ENCODE data around the gene ZSWIM3.

The ZSWIM3 gene

GRCh38 chr20:45833030-45833882 lies 24.2 kb upstream of the ZSWIM3 start, which contains the start of gene SNX21:
Gene SNX21 (plus strand): TSS chr20:45833799. CDS start chr20:45833920, 121 bp downstream.
- peak; percentile 87 for DNase-seq (ENCODE audit: low read depth, low spot score)

DNA sequence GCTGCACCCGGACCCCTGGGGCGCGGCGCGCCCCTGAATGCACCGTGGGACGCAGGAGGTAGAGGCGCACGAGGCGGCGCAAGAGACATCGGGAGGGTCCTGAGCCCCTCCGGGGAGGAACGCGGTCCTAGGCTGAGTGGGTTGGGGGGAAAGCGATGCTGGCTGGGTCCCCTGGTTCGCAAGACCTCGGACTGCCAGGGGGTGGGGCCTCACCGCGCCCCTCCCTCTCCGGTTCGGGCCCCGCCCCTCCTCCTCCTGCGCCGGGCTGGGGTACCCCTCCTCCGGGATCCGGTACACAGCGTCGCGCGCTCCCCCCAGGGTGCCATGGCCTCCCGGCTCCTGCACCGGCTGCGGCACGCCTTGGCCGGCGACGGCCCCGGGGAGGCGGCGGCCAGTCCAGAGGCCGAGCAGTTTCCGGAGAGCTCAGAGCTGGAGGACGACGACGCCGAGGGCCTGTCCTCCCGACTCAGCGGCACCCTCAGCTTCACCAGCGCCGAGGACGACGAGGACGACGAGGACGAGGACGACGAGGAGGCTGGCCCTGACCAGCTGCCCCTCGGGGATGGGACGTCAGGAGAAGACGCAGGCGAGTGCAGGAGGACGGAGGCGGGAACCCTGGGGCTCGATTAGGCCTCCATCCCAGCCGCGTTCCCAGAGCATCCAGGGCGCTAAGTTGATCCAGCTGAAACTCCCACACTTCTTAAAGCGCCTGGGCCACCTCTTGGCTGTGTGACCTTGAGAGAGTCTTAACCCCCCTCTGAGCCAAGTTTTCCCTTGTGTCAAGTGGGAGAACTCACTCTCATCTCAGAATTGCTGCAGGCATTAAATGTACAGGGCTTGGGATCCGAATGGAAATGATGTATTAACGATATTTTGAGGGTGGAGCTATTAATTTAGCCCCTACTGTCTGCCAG lies 23.3 kb upstream of the ZSWIM3 start:
- DNase-seq (ENCODE audit: low read depth, low spot score): peak; percentile 84

DNA sequence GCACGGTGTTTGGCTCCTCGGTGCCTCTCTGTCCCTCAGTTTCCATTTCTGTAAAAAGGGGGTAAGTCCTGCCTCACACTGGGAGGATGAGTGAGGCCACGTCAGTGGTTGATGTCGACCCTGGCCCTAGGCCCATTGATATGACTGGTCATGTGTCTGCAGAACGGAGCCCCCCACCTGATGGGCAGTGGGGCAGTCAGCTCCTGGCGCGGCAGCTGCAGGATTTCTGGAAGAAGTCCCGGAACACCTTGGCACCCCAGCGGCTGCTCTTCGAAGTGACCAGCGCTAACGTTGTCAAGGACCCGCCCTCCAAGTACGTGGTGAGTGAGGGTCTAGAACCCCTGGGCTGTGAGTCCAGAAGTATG lies 22.6 kb upstream of the ZSWIM3 start:
- DNase-seq (ENCODE audit: low read depth, low spot score): no peak

GRCh38 chr20:45835329-45835765 lies 22.1 kb upstream of the ZSWIM3 start:
- DNase-seq (ENCODE audit: low read depth, low spot score): no peak

- DNase-seq (ENCODE audit: low read depth, low spot score): no peak
These were observed 21.6 kb upstream of the ZSWIM3 start for GRCh38 chr20:45835825-45836224.

GRCh38 chr20:45836841-45837240 lies 20.6 kb upstream of the ZSWIM3 start:
- DNase-seq (ENCODE audit: low read depth, low spot score): no peak

DNA sequence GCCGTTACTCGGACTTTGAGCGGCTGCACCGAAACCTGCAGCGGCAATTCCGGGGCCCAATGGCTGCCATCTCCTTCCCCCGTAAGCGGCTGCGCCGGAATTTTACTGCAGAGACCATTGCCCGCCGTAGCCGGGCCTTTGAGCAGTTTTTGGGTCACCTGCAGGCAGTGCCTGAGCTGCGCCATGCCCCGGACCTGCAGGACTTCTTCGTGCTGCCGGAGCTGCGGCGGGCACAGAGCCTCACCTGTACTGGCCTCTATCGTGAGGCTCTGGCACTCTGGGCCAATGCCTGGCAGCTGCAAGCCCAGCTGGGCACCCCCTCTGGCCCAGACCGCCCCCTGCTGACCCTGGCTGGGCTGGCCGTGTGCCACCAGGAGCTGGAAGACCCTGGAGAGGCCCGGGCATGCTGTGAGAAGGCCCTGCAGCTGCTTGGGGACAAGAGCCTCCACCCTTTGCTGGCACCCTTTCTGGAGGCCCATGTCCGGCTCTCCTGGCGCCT lies 16.7 kb upstream of the ZSWIM3 start:
- no peak for DNase-seq (ENCODE audit: low read depth, low spot score)

- no peak for DNase-seq (ENCODE audit: low read depth, low spot score)
These were observed 15.8 kb upstream of the ZSWIM3 start for GRCh38 chr20:45841407-45842129.

GRCh38 chr20:45842169-45842812 lies 15.1 kb upstream of the ZSWIM3 start:
- DNase-seq (ENCODE audit: low read depth, low spot score): no peak

GRCh38 chr20:45843506-45843905 lies 13.9 kb upstream of the ZSWIM3 start:
- DNase-seq (ENCODE audit: low read depth, low spot score): no peak

GRCh38 chr20:45845452-45845851 lies 12.0 kb upstream of the ZSWIM3 start:
- peak; percentile 20 for DNase-seq (ENCODE audit: low read depth, low spot score)

GRCh38 chr20:45848421-45848820 lies 9.0 kb upstream of the ZSWIM3 start:
- no peak for DNase-seq (ENCODE audit: low read depth, low spot score)

DNA sequence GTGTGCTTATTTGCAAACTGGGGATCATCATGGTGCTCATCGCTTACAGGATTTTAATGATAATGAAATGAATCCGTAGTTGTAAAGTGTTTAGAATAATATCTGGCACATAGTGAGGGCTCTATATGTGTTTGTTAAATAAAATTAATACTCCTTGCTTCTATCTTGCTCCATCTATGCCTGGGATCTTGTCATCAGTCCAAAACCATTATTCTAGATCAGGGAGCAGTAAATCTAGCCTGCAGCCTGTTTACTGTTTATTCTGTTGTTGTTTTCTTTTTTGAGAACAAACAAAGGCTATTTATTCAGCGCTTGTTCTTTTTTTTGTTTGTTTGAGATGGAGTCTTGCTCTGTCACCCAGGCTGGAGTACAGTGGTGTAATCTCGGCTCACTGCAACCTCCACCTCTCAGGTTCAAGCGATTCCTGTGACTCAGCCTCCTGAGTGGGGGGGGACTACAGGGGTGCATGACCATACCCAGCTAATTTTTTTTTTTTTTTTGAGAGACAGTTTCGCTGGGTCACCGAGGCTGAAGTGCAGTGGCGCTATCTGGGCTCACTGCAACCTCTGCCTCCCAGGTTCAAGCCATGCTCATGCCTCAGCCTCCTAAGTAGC lies 8.3 kb upstream of the ZSWIM3 start:
- no peak for DNase-seq (ENCODE audit: low read depth, low spot score)

GRCh38 chr20:45850238-45850637 lies 7.2 kb upstream of the ZSWIM3 start:
- no peak for DNase-seq (ENCODE audit: low read depth, low spot score)

DNA sequence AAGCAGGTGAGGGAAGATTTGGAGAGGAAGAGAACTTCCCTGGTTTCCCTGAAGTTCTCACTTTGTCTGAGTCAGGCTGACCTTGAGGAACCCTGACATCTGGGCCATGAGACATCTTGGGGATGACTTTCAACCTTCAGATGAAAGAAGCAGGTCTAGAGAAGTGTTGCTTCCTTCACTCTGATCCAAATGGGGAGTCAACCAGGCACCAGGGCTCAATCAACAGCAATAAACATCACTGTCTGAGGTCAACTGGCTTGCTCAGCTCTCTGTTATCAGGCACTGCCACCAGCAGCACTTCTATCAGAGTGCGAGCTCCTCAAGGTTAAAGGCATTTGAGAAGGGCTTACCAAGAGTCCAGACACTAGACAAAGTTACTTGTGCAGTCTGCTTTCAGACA lies 6.5 kb upstream of the ZSWIM3 start:
- DNase-seq (ENCODE audit: low read depth, low spot score): no peak

DNA sequence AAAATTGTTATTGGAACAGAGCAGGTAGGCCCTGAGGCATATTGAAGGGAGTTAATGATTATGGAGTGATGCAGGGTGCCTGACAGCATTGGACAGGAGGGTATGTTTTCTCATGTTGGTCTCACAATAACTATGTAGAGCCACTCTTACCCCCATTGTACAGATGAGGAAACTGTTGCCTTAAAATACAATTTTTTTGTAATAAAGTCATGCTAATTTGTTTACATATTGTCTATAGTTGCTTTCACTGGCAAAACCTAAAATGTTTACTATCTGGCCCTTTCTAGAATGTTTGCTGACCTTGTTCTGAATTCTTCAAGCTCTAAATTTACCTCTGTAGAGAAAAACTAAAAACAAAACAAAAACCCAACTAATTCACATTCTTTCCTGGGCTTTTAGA lies 5.9 kb upstream of the ZSWIM3 start:
- DNase-seq (ENCODE audit: low read depth, low spot score): no peak

DNA sequence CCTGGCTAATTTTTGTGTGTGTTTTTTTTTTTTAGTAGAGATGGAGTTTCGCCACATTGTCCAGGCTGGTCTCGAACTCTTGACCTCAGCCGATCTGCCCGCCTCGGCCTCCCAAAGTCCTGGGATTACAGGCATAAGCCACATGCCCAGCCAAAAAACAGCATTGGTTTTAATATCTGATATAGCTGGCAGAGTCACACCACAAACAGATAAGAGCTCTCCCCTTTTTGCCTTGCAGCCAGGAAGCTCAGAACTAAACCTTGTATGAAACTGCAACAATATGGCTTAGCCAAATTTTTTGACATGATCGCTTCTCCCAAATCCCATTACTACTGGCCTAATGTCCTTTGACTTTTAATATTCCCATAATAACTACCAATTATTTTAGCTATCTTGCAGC lies 5.1 kb upstream of the ZSWIM3 start:
- DNase-seq (ENCODE audit: low read depth, low spot score): no peak

- peak; percentile 36 for DNase-seq (ENCODE audit: low read depth, low spot score)
These were observed 3.9 kb upstream of the ZSWIM3 start for GRCh38 chr20:45853484-45853883.

DNA sequence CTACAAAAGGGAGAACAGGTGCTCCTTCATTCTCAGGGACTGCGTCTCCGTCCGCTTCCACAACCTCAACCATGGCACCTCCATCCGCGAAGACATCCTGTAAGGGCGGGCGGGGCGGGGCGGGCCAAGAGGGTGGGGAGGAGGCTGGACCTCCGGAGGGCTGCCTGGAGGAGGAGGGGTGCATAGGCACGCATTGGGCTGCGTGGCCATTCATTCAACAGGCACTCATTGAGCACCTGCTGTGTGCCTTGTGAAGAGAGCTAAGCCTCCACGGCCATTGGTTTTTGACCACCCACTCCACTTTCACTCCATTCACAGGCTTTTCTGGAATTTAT lies 435 bp downstream of the ZSWIM3 start:
- no peak for DNase-seq (ENCODE audit: low read depth, low spot score)

- no peak for DNase-seq (ENCODE audit: low read depth, low spot score)
These were observed 2.5 kb downstream of the ZSWIM3 start for GRCh38 chr20:45859916-45860315.

All from ELF-1 (cell line).